Measurements from ENCODE around the gene GNAS.

The GNAS gene

DNA sequence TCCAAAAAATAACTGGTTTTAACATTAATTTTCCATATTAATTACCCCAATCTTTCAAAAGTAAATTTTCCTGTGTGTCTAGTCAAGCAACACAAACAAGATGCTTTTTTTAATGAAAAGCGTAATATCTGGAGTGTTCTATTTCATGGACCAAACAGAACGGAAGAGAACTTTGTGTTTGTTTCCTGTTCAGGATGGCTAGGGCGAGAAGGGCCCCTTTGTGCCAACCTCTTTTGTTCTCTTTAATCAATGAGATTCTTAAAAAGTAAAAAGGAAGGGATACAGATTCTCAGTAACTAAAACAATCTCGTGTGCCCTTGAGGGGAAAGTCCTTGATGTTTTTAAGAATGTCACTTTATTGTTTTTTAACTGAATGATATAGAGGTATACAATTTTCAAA lies 55.7 kb downstream of the GNAS start:
- CTCF ChIA-PET: no interaction called here
- no peak for DNase-seq (ENCODE audit: low spot score)
- POLR2A ChIA-PET (ENCODE audit: low non-redundant PET): no interaction called here
- no peak overlapping the region for H3K27ac ChIP-seq
- TF ChIP-seq, protein P1, sequence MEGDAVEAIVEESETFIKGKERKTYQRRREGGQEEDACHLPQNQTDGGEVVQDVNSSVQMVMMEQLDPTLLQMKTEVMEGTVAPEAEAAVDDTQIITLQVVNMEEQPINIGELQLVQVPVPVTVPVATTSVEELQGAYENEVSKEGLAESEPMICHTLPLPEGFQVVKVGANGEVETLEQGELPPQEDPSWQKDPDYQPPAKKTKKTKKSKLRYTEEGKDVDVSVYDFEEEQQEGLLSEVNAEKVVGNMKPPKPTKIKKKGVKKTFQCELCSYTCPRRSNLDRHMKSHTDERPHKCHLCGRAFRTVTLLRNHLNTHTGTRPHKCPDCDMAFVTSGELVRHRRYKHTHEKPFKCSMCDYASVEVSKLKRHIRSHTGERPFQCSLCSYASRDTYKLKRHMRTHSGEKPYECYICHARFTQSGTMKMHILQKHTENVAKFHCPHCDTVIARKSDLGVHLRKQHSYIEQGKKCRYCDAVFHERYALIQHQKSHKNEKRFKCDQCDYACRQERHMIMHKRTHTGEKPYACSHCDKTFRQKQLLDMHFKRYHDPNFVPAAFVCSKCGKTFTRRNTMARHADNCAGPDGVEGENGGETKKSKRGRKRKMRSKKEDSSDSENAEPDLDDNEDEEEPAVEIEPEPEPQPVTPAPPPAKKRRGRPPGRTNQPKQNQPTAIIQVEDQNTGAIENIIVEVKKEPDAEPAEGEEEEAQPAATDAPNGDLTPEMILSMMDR (conservative IDR thresholded peaks at IDR 0.05; ENCODE audit: low read depth): no peak

DNA sequence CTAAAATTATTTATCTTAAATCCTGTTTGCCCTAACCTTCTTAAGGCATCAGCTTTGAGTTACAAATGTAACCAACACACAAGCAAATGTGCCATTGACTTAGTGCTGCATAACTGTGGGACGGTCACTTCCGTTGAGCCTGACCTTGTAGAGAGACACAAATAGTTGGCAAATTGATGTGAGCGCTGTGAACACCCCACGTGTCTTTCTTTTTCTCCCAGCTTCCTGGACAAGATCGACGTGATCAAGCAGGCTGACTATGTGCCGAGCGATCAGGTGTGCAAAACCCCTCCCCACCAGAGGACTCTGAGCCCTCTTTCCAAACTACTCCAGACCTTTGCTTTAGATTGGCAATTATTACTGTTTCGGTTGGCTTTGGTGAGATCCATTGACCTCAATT lies 56.4 kb downstream of the GNAS start:
- CTCF ChIA-PET: no interaction called here
- POLR2A ChIA-PET (ENCODE audit: low non-redundant PET): no interaction called here
- no peak overlapping the region for H3K27ac ChIP-seq
- TF ChIP-seq, protein P1 (conservative IDR thresholded peaks at IDR 0.05; ENCODE audit: low read depth): no peak
- DNase-seq (ENCODE audit: low spot score): no peak

DNA sequence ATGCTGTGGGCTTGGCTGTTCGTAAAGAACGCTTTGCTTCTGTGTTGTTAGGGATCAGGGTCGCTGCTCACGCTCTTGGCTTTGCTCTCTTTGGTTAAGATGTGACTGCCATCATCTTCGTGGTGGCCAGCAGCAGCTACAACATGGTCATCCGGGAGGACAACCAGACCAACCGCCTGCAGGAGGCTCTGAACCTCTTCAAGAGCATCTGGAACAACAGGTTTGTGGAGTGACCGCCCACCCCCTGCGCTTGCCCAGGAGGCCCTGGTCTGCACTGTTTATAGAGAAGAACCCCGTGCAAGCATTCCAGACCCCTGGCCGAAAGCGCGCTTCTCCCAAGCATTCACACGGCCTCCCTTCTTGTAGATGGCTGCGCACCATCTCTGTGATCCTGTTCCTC lies 57.1 kb downstream of the GNAS start:
- ChIA-PET POLR2A (ENCODE audit: low non-redundant PET) (no interaction called here), CTCF (no interaction called here)
- TF ChIP-seq, protein P1 (conservative IDR thresholded peaks at IDR 0.05; ENCODE audit: low read depth): no peak
- DNase-seq (ENCODE audit: low spot score): no peak
- no peak overlapping the region for H3K27ac ChIP-seq

DNA sequence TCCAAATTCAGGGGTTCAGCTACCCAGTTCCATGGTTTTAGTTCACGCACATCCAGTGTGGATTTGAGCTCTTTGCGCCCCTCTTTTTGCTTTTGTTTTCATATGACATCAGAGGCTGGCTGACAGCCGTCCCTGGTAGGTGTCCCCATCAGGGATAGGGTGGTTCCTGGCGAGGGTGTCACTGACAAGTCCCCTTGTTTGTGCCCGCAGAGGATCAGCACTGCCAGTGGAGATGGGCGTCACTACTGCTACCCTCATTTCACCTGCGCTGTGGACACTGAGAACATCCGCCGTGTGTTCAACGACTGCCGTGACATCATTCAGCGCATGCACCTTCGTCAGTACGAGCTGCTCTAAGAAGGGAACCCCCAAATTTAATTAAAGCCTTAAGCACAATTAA lies 58.0 kb downstream of the GNAS start:
- CTCF ChIA-PET: no interaction called here

DNA sequence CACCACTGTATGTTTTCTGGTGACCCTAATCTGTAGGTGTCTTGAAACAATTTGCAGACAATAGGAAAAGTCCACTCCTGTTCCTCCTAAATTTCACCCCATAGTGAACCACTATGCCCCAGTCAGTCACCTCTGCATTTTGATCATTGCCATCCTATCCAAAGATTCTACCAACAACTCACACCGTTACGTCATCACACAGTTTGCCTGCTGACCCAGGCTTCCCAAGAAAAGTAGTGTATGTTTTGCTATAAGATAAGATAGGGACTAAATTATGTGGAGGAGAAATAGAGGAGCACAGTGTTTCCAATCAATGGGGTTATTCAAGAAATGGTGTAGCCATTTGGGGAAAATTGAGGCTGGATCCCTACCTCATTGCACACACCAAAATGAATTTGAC lies 58.8 kb downstream of the GNAS start:
- ChIA-PET CTCF (no interaction called here), POLR2A (ENCODE audit: low non-redundant PET) (no interaction called here)
- H3K27ac ChIP-seq: no peak overlapping the region
- DNase-seq (ENCODE audit: low spot score): no peak
- TF ChIP-seq, protein P1 (conservative IDR thresholded peaks at IDR 0.05; ENCODE audit: low read depth): no peak

More for the DNA sequence above, 58.0 kb downstream of the GNAS start:
- H3K27ac ChIP-seq: no peak overlapping the region
- TF ChIP-seq, protein P1 (conservative IDR thresholded peaks at IDR 0.05; ENCODE audit: low read depth): no peak
- no peak for DNase-seq (ENCODE audit: low spot score)
- POLR2A ChIA-PET (ENCODE audit: low non-redundant PET): no interaction called here

DNA sequence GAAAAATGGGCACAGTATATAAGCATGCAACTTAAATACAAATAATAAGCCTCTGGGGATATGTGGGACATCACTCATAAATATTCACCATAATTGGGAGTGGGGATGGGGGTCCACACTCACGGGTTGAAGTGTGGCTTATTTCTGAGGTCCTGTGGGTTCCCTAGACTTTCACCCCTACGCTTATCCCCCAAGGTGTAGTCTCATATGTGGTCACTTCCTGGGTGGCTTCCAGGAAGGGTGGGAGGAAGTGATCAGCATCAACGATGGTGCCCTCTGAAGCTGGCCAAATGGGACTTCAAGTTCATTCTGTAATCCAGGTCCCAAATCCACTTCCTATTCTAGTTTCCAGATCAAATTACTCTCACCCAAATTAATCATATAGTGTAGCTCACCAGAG lies 59.5 kb downstream of the GNAS start:
- TF ChIP-seq, protein P1 (conservative IDR thresholded peaks at IDR 0.05; ENCODE audit: low read depth): no peak
- POLR2A ChIA-PET (ENCODE audit: low non-redundant PET): no interaction called here
- no peak overlapping the region for H3K27ac ChIP-seq
- no peak for DNase-seq (ENCODE audit: low spot score)
- CTCF ChIA-PET: no interaction called here

DNA sequence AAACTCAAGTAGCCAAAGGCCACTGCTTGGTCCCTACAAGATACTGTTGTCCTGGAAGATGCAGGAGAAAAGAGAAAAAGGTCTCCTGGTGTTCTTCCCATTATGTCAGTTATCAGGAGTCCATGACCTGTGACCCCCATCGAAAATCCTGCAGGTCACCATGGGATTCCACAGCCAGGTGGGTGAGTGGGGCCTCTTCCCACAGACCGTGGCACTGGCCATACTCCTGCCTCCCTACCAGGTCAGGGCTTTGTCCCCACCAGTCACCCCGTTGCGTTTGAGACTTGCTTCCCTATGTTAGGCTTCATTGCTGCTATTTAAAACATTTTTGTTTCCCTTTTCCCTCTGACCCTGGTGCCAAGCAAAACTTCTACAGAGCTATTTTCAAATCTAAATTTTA lies 60.6 kb downstream of the GNAS start:
- ChIA-PET CTCF (interaction anchor here (0.6 kb wide), 1 partner anchor 33 kb away, joined by 3 read pairs; no protein-coding TSS in a partner anchor), POLR2A (ENCODE audit: low non-redundant PET) (no interaction called here)
- DNase-seq (ENCODE audit: low spot score): no peak
- TF ChIP-seq, protein P1 (conservative IDR thresholded peaks at IDR 0.05; ENCODE audit: low read depth): no peak
- no peak overlapping the region for H3K27ac ChIP-seq
